ENCODE results near the gene ELF1.

DNA sequence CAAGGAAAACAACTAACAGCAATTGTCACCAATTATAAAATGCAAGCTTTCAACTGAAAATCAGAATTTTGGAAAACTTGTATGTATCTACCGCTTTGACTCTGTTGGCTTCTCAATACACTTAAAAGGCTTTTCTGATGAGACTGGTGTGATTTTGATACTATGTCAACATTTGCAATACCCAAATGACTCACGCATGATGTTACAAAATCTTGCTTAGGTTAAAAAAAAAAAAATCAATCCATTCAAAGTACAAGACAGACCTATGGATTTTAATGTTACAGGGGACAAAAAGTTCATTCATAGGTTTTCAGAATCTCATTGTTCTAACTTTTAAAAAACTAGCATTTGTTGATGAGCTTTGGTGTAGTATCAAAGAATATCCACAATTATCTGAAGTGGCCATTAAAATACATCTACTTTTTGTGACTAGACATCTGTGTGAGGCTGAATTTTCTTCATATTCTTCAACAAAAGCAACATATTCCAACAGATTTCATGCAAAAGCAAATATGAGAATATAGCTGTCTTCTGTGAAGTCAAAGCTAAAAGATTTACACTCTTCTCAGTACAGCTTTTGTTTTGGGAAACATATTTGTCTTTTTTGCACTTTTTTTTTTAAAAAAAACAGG is 10.7 kb downstream of the ELF1 start:
- TF ChIP-seq GATA2 (IDR thresholded peaks at IDR 0.05; ENCODE audit: low read depth, low read length): no peak
- no peak for TF ChIP-seq GATA3 (IDR thresholded peaks at IDR 0.05; ENCODE audit: low read depth, low read length)

Measured in SH-SY5Y (cell line).